Thyroid gland (tissue), 4 donors: Measurements from ENCODE around the gene USP24. TPM values are rescaled to one million over a fixed set of nuclear protein-coding genes. Genes with fewer than 3 reads are reported as not detected.

Experiments used
- DNase-seq, 2 donors: peaks; one replicate each; pipeline ENCODE4 v3.0.0-alpha.2; 2019
- H3K27ac ChIP-seq, 3 donors: fragments of 200-600 bp; sonication (generic); 1 replicate in 2 of 3; 2 replicates in 1 of 3; pipeline ENCODE4 v1.5.1; 2016 to 2019; ENCODE audit warnings: mild to moderate bottlenecking in 1 of 3, moderate library complexity in 1 of 3
- H3K27me3 ChIP-seq: fragments of 200-600 bp; sonication (generic); one replicate; pipeline ENCODE4 v1.5.1; 2019
- H3K36me3 ChIP-seq, 2 donors: fragments of 200-600 bp; sonication (generic); one replicate each; pipeline ENCODE4 v1.5.1; 2016 to 2019
- H3K4me1 ChIP-seq, 2 donors: fragments of 200-600 bp; sonication (generic); one replicate each; pipeline ENCODE4 v1.5.1; 2017 to 2019
- H3K4me3 ChIP-seq, 3 donors: fragments of 200-600 bp; sonication (generic); replicated peaks in 1 of 3; 1 replicate in 2 of 3; 2 replicates in 1 of 3; pipeline ENCODE4 v1.5.1; 2016; ENCODE audit warnings: mild to moderate bottlenecking in 1 of 3
- H3K9me3 ChIP-seq: fragments of 200-600 bp; sonication (generic); one replicate; pipeline ENCODE4 v1.5.1; 2017
- POLR2A ChIP-seq, 2 donors: fragments of 450-650 bp; IDR thresholded peaks; one replicate each; pipeline ENCODE4 v1.6.1; 2017; ENCODE audit warnings: antibody characterized with exemption in 2 of 2, mild to moderate bottlenecking in 2 of 2, moderate library complexity in 1 of 2
- WGBS, 2 donors: methylation state at CpG; one replicate each; pipeline ENCODE4 v1.1.5; 2017; 5-methylcytosine and 5-hydroxymethylcytosine counted together
- intact Hi-C: fragments of 100-400 bp; cut with DNase I; formaldehyde crosslinking; loops from one replicate; pipeline ENCODE4 v1.15.1; 2023
- total RNA-seq, 4 donors: library from RNA; depleted of rRNA; stranded (reverse); fragments of >200 nt; gene quantifications; one replicate each; pipeline ENCODE4 v1.2.3, GENCODE V29; 2016
- TF ChIP-seq, protein P1 (sequence below), 6 experiments: fragments of 200-600 bp in 3 of 6; fragments of 450-650 bp in 3 of 6; sonication (generic) in 3 of 6; IDR thresholded peaks; one replicate each; pipeline ENCODE4 v1.5.1; 2016 to 2019; ENCODE audit warnings: antibody characterized with exemption in 6 of 6, mild to moderate bottlenecking in 2 of 6, inconsistent platforms in 1 of 6, moderate library complexity in 1 of 6

The USP24 gene
- total RNA-seq, 4 donors from 2014 or later, result 38.5 to 74.6 (median 43.4) TPM

DNA sequence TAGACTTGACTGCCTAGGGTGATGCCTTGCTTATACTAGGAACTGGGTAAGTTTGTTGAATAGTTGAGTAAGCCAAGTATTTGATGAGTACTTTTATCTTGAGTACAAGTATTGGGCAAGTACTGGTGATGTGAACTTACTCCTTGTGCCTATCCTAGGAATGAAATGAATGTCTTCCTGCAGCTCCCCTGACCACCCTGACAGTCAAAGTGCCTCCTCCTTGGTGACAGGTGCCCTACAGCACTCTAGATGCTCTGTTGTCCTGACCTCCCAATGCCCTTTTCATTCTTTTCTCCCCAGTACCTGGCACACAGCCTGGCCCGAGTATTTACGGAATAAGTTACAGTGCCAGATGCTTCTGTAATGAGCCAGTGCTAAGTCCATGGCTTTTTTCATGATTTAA, 150.3 kb downstream of the USP24 start:
- Histone ChIP-seq H3K4me1 (peaks cover 3 to 16% of the 10 kb centered on the region in 2 donors), H3K9me3 (no peaks in the 10 kb centered on the region), H3K36me3 (peaks cover 10 to 13% of the 10 kb centered on the region in 2 donors), H3K27me3 (no peaks in the 10 kb centered on the region), H3K4me3 (no peak overlapping the region), H3K27ac (no peak overlapping the region)
- DNase-seq, result peak in 1 of 2 donors; percentile 44
- 21 to 42% methylated on average over 2 of the region's 2 CpGs for WGBS, 2 donors
- TF ChIP-seq POLR2A (IDR thresholded peaks at IDR 0.05), result no peak
- TF ChIP-seq, protein P1, sequence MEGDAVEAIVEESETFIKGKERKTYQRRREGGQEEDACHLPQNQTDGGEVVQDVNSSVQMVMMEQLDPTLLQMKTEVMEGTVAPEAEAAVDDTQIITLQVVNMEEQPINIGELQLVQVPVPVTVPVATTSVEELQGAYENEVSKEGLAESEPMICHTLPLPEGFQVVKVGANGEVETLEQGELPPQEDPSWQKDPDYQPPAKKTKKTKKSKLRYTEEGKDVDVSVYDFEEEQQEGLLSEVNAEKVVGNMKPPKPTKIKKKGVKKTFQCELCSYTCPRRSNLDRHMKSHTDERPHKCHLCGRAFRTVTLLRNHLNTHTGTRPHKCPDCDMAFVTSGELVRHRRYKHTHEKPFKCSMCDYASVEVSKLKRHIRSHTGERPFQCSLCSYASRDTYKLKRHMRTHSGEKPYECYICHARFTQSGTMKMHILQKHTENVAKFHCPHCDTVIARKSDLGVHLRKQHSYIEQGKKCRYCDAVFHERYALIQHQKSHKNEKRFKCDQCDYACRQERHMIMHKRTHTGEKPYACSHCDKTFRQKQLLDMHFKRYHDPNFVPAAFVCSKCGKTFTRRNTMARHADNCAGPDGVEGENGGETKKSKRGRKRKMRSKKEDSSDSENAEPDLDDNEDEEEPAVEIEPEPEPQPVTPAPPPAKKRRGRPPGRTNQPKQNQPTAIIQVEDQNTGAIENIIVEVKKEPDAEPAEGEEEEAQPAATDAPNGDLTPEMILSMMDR (IDR thresholded peaks at IDR 0.05), result no peak
- intact Hi-C loops, result no loop called here

DNA sequence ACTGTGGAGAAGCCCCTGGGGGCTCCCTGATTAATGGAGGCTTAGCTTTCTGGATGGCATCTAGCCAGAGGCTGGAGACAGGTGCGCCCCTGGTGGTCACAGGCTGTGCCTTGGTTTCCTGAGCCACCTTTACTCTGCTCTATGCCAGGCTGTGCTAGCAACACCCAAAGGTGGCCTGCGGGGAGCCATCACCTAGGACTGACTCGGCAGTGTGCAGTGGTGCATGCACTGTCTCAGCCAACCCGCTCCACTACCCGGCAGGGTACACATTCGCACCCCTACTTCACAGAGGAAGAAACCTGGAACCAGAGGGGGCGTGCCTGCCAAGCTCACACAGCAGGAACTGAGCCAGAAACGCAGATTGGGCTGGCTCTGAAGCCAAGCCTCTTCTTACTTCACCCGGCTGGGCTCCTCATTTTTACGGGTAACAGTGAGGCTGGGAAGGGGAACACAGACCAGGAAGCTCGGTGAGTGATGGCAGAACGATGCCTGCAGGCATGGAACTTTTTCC, 151.0 kb downstream of the USP24 start:
- intact Hi-C loops, result no loop called here
- H3K4me1 ChIP-seq, result peaks cover 3 to 16% of the 10 kb centered on the region in 2 donors
- no peaks in the 10 kb centered on the region for H3K9me3 ChIP-seq
- 24 to 33% methylated on average over 11 of the region's 12 CpGs for WGBS, 2 donors
- H3K36me3 ChIP-seq, result peaks cover 7 to 9% of the 10 kb centered on the region in 2 donors
- TF ChIP-seq, protein P1 (IDR thresholded peaks at IDR 0.05), result no peak
- TF ChIP-seq POLR2A (IDR thresholded peaks at IDR 0.05), result no peak
- H3K4me3 ChIP-seq, result no peak overlapping the region
- peak; percentile 53 to 60 for DNase-seq
- no peaks in the 10 kb centered on the region for H3K27me3 ChIP-seq
- no peak overlapping the region for H3K27ac ChIP-seq

DNA sequence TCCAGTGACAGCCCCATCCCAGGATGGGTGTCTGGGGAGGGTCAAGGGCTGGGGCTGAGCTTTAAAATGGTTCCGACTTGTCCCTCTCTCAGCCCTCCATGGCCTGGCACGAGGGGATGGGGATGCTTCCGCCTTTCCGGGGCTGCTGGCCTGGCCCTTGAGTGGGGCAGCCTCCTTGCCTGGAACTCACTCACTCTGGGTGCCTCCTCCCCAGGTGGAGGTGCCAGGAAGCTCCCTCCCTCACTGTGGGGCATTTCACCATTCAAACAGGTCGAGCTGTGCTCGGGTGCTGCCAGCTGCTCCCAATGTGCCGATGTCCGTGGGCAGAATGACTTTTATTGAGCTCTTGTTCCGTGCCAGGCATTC, 151.6 kb downstream of the USP24 start:
- Histone ChIP-seq H3K4me3 (no peak overlapping the region), H3K36me3 (peaks cover 5 to 7% of the 10 kb centered on the region in 2 donors), H3K27me3 (no peaks in the 10 kb centered on the region), H3K4me1 (peaks cover 3 to 16% of the 10 kb centered on the region in 2 donors), H3K27ac (no peak overlapping the region), H3K9me3 (no peaks in the 10 kb centered on the region)
- WGBS, 2 donors, result 89 to 92% methylated on average over 5 to 6 of the region's 9 CpGs
- intact Hi-C loops, result no loop called here
- no peak for DNase-seq
- TF ChIP-seq POLR2A (IDR thresholded peaks at IDR 0.05), result no peak
- TF ChIP-seq, protein P1 (IDR thresholded peaks at IDR 0.05), result no peak

DNA sequence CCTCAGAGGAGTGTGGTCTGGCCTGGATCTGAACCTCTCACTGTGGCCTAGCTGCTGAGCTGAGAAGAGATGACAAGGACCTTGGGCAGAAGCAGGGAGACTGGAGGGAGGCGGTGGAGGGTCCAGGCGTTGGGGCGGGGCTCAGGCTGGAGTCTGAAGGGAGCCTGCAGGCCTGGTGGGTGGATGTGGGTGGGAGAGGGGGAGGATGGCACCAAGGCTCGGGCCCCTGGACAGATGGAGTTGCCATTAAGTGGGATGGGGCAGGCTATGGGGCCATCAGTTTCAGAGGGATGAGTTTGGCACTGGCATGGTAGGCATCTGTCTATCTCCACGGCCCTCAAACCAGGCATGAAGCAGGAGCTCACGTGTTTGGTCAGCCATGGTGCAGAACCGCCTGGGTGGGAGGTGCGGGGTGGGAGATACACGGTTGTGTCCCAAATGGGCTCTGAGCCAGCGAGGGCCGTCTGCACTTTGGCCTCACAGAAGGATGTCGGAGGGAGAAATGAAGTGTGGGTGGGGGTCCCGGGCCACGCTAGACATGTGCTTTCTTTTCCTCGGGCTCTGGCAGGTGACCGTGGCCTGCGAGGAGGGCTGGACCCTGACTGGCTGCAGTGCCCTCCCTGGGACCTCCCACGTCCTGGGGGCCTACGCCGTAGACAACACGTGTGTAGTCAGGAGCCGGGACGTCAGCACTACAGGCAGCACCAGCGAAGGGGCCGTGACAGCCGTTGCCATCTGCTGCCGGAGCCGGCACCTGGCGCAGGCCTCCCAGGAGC, 152.2 kb downstream of the USP24 start:
- Histone ChIP-seq H3K27me3 (no peaks in the 10 kb centered on the region), H3K36me3 (peaks cover 0 to 7% of the 10 kb centered on the region in 2 donors), H3K9me3 (no peaks in the 10 kb centered on the region), H3K27ac (no peak overlapping the region), H3K4me1 (peaks cover 3 to 16% of the 10 kb centered on the region in 2 donors), H3K4me3 (no peak overlapping the region)
- 93% methylated on average over 12 to 28 of the region's 29 CpGs for WGBS, 2 donors
- no peak for DNase-seq
- no peak for TF ChIP-seq POLR2A (IDR thresholded peaks at IDR 0.05)
- TF ChIP-seq, protein P1 (IDR thresholded peaks at IDR 0.05), result no peak
- intact Hi-C loops, result no loop called here

DNA sequence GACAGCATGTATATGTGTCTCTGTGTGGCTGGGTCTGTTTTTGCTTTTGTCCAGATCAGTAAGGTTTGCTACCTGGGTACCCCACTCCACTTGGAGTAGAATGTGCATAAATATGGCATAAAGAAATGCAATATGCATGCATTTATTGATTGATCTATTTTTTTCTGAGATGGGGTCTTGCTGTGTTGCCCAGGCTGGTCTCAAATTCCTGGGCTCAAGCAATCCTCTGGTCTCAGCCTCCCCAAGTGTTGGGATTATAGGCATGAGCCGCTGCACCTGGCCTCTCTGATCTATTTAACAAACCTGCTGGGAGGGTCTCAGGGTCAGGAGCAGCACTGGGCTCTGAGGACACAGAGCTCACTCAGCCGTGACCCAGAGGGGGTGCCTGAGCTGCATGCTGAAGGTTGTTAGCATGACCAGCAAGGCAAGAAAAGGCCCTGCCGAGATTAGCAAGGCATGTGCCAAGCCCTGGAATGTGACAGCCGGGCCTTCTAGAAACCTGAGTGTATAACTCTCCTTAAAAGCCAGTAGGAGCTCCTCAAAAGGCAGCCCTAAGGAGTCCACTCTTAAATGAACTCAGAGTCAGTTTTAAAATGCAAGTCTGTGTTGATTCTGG, 153.3 kb downstream of the USP24 start:
- intact Hi-C loops, result no loop called here
- Histone ChIP-seq H3K27me3 (no peaks in the 10 kb centered on the region), H3K4me3 (no peak overlapping the region), H3K36me3 (peaks cover 0 to 5% of the 10 kb centered on the region in 2 donors), H3K27ac (no peak overlapping the region), H3K9me3 (no peaks in the 10 kb centered on the region), H3K4me1 (peaks cover 3 to 12% of the 10 kb centered on the region in 2 donors)
- TF ChIP-seq POLR2A (IDR thresholded peaks at IDR 0.05), result no peak
- TF ChIP-seq, protein P1 (IDR thresholded peaks at IDR 0.05), result no peak
- 61 to 70% methylated on average over 2 to 4 of the region's 4 CpGs for WGBS, 2 donors
- peak in 1 of 2 donors; percentile 54 for DNase-seq
